Adrenal gland (tissue), 12 donors: ENCODE measurements around the gene NUAK2. TPM values are rescaled to one million over a fixed set of nuclear protein-coding genes. Genes with fewer than 3 reads are reported as not detected.

Experiments
- DNase-seq, 7 donors: peaks; one replicate each; pipeline ENCODE4 v3.0.0-alpha.2; 2019 to 2020
- H3K27ac ChIP-seq, 5 donors: fragments of 200-600 bp; sonication (generic) in 4 of 5; 1 replicate in 3 of 5; 2 replicates in 2 of 5; pipeline versions ENCODE4 v1.5.1 to v1.8.0; 2016 to 2020; ENCODE audit warnings: mild to moderate bottlenecking in 1 of 5
- H3K27me3 ChIP-seq: fragments of 200-600 bp; 2 replicates; pipeline ENCODE4 v1.8.0; 2021
- H3K36me3 ChIP-seq, 2 donors: fragments of 200-600 bp; replicated peaks in 1 of 2; 1 replicate in 1 of 2; 2 replicates in 1 of 2; pipeline versions ENCODE4 v1.5.1 to v1.8.0; 2018 to 2022
- H3K4me1 ChIP-seq, 2 donors: fragments of 200-600 bp; replicated peaks in 1 of 2; 1 replicate in 1 of 2; 2 replicates in 1 of 2; pipeline versions ENCODE4 v1.5.1 to v1.8.0; 2018 to 2021
- H3K4me3 ChIP-seq, 4 donors: fragments of 200-600 bp; sonication (generic) in 3 of 4; one replicate each; pipeline ENCODE4 v1.5.1; 2016 to 2018
- H3K9me3 ChIP-seq, 3 donors: fragments of 200-600 bp; sonication (generic) in 1 of 3; replicated peaks in 1 of 3; 1 replicate in 2 of 3; 2 replicates in 1 of 3; pipeline versions ENCODE4 v1.5.1 to v1.8.0; 2016 to 2021
- POLR2A ChIP-seq, 2 donors: fragments of 450-650 bp; IDR thresholded peaks; one replicate each; pipeline ENCODE4 v1.6.1; 2017; ENCODE audit warnings: antibody characterized with exemption in 2 of 2, mild to moderate bottlenecking in 2 of 2, moderate library complexity in 1 of 2
- WGBS, 4 donors: extraction: QIAGEN DNeasy Blood & Tissue Kit in 2 of 4; methylation state at CpG; one replicate each; pipeline versions ENCODE4 v1.1.5 to v1.1.7; 2013 to 2017; 5-methylcytosine and 5-hydroxymethylcytosine counted together
- intact Hi-C, 2 donors: fragments of 100-400 bp; cut with DNase I; formaldehyde crosslinking; loops; one replicate each; pipeline versions ENCODE4 v1.14.1 to v1.15.0; 2022 to 2023
- polyA plus RNA-seq, 3 donors: library from polyadenylated mRNA; stranded (reverse); fragments of 200-250 nt in 2 of 3; fragments of 350-450 nt in 1 of 3; fragmentation: Illumina TruSeq in 1 of 3; extraction: RNeasy Lipid Tissue Mini Kit (QIAGEN cat#74804) in 1 of 3; gene quantifications; one replicate each; pipeline ENCODE4 v1.2.3, GENCODE V29; 2013 to 2014
- total RNA-seq, 9 donors: library from RNA; depleted of rRNA in 4 of 9; stranded (reverse); fragments of >200 nt in 4 of 9; fragments of 120-200 nt in 1 of 9; fragmentation: NEBNext Ultra II Directional in 1 of 9; extraction: Animal tissue kit (Norgen Biotek cat#: 25700) in 1 of 9; gene quantifications; one replicate each; pipeline versions ENCODE4 v1.1.0 to v1.2.4, GENCODE V29; 2013 to 2023
- TF ChIP-seq, protein P1 (sequence below), 6 experiments: fragments of 450-650 bp in 4 of 6; fragments of 200-600 bp in 2 of 6; sonication (generic) in 1 of 6; IDR thresholded peaks; 1 replicate in 5 of 6; 2 replicates in 1 of 6; pipeline versions ENCODE4 v1.5.1 to v1.8.0; 2016 to 2021; ENCODE audit warnings: antibody characterized with exemption in 6 of 6, mild to moderate bottlenecking in 2 of 6, moderate library complexity in 1 of 6
- donor health status: healthy with polysubstance abuse.
- donor health status: Bipolar disorder and iron deficiency.
- donor health status: DM: yes; HTN: yes; CAD: no.
- donor health status: DM: no; HTN: no; CAD: no.
- donor health status: DM: no; HTN: no; CAD: no.
- donor health status: DM: yes; HTN: yes; CAD: no.

The NUAK2 gene
- total and polyA plus RNA-seq, 12 donors: 0.95 to 9.9 (median 4.0) TPM

DNA sequence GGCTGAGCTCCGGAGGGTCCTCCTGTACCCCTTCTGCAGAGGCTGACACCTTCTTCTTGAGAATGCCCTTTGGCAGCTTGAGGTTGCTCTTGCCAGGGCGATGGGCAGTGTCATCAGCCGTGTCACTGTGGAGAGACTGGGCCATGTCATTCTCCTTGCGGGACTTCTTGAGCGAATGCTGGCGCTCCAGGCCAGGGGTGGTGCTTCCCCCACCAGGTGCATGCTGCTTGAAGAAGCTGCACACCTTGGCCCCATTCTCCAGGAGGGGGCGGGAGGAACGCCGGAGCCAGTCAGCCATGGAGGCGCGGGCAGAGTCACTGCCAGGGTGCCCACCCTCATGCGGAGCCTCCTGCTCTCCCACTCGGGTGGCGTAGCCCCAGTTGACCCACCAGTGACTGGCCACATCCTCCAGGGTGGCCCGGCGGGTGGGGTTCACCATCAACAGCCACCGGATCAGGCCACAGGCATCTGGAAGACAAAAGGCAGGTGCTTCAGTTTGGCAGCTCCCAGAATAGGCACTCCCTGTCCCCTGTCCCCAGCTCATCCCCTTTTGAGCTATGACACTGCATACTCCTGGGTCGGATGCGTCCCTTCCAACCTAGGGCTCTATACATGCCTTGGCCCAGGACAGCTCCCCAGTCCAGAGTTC lies 17.4 kb downstream of the NUAK2 start:
- no peak for TF ChIP-seq POLR2A (IDR thresholded peaks at IDR 0.05)
- TF ChIP-seq, protein P1, sequence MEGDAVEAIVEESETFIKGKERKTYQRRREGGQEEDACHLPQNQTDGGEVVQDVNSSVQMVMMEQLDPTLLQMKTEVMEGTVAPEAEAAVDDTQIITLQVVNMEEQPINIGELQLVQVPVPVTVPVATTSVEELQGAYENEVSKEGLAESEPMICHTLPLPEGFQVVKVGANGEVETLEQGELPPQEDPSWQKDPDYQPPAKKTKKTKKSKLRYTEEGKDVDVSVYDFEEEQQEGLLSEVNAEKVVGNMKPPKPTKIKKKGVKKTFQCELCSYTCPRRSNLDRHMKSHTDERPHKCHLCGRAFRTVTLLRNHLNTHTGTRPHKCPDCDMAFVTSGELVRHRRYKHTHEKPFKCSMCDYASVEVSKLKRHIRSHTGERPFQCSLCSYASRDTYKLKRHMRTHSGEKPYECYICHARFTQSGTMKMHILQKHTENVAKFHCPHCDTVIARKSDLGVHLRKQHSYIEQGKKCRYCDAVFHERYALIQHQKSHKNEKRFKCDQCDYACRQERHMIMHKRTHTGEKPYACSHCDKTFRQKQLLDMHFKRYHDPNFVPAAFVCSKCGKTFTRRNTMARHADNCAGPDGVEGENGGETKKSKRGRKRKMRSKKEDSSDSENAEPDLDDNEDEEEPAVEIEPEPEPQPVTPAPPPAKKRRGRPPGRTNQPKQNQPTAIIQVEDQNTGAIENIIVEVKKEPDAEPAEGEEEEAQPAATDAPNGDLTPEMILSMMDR (IDR thresholded peaks at IDR 0.05): no peak
- no peak for DNase-seq
- intact Hi-C loops: no loop called here
- Histone ChIP-seq H3K27me3 (no peaks in the 10 kb centered on the region), H3K4me3 (no peak overlapping the region), H3K27ac (no peak overlapping the region), H3K4me1 (no peaks in the 10 kb centered on the region), H3K9me3 (no peaks in the 10 kb centered on the region), H3K36me3 (peaks cover 0 to 67% of the 10 kb centered on the region in 2 donors)
- WGBS, 4 donors: 92 to 95% (median 94%) methylated on average over 2 to 19 of the region's 19 CpGs; no CpG with 5 or more reads in 1 of the 4 donors

DNA sequence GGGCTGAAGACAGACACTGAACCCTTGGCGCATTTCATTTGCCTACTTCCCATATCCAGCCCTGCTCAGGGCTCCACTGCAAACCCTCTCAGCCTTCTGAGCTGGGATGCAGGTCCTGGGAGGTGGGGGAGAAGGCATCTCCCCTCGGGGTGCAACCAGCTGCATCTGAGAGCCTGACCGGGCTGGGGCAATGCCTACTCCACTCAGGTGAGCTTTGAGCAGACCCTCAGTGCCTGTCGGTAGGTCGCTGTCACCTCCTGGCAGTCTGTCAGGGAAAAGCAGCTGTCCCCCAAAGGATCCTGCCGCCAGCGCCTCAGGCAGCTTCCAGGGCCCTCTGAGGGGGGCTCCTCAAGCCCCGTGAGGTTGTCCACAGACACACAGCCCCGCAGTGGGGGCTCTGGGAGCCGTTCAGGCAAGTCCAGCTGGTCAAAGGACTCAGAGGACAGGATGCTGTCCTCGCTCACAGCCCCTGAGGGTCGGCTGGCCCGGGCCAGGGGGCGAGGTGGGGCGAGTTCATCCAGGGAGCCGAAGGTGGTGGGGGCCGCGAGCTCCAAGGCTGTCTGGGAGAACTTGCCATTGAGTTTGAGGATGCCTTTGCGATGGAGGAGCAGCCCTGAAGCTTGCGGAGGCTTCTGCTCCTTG lies 18.2 kb downstream of the NUAK2 start:
- WGBS, 4 donors: 90 to 96% (median 91%) methylated on average over 5 to 20 of the region's 20 CpGs
- Histone ChIP-seq H3K4me3 (no peak overlapping the region), H3K9me3 (no peaks in the 10 kb centered on the region), H3K4me1 (no peaks in the 10 kb centered on the region), H3K27me3 (no peaks in the 10 kb centered on the region), H3K27ac (no peak overlapping the region), H3K36me3 (peaks cover 0 to 61% of the 10 kb centered on the region in 2 donors)
- intact Hi-C loops: no loop called here
- no peak for TF ChIP-seq POLR2A (IDR thresholded peaks at IDR 0.05)
- TF ChIP-seq, protein P1 (IDR thresholded peaks at IDR 0.05): no peak
- DNase-seq: no peak

GRCh38 chr1:205301842-205302588 lies 19.5 kb downstream of the NUAK2 start:
- no peak for DNase-seq
- intact Hi-C loops: no loop called here
- whole genome bisulfite sequencing, 4 donors: 79 to 87% (median 82%) methylated on average over 6 of the region's 6 CpGs
- Histone ChIP-seq H3K27me3 (no peaks in the 10 kb centered on the region), H3K4me1 (no peaks in the 10 kb centered on the region), H3K36me3 (peaks cover 0 to 48% of the 10 kb centered on the region in 2 donors), H3K9me3 (no peaks in the 10 kb centered on the region), H3K4me3 (no peak overlapping the region), H3K27ac (peak overlapping the region in 1 of 5 donors; percentile 31)
- TF ChIP-seq POLR2A (IDR thresholded peaks at IDR 0.05): no peak
- TF ChIP-seq, protein P1 (IDR thresholded peaks at IDR 0.05): no peak

DNA sequence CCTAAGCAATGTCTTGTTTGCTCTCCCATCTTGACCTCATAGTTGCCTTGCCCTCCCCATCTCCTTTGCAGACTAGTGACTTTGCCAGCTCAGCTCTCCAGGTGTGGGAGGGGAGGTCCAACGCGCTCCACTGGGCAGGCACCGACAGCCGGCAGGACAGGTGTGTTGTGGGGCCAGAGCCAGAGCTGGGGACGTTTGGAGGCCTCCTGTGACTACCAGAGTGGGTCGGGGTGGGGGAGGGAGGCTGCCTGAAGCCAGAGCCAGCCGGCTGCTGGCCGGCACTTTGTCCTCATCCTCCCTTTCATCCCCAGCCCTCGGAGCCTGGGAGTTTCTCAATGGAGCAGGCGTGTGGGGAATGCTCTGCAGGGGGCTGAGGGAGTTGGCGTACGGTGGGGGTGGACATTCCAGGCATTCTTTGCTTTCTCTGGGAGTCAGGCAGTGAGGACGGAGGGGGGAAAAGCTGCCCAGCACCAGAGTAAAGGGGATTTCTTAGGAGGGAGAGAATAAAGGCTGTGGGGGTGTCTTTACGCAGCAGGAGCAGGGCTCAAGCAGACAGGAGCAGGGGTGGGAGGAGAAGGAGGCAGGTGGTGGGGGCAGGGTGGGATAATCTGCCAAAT lies 20.2 kb downstream of the NUAK2 start:
- no peak overlapping the region for H3K4me3 ChIP-seq
- no peaks in the 10 kb centered on the region for H3K9me3 ChIP-seq
- 52 to 70% (median 63%) methylated on average over 12 to 14 of the region's 14 CpGs for WGBS, 4 donors
- intact Hi-C loops: no loop called here
- H3K36me3 ChIP-seq: peaks cover 0 to 40% of the 10 kb centered on the region in 2 donors
- H3K27ac ChIP-seq: peak overlapping the region in 1 of 5 donors; percentile 31
- no peak for TF ChIP-seq POLR2A (IDR thresholded peaks at IDR 0.05)
- TF ChIP-seq, protein P1 (IDR thresholded peaks at IDR 0.05): no peak
- H3K4me1 ChIP-seq: no peaks in the 10 kb centered on the region
- no peaks in the 10 kb centered on the region for H3K27me3 ChIP-seq
- DNase-seq: peak in 2 of 7 donors; percentile 26 to 48
